Natural killer cell (primary cell): ENCODE measurements around the gene TMEM109. TPM values are rescaled to one million over a fixed set of nuclear protein-coding genes. Genes with fewer than 3 reads are reported as not detected.

Experiments used
- ATAC-seq, 3 donors: fragments of 150-1000 bp in 2 of 3; fragments of 200-7000 bp in 1 of 3; cut with Tn5 transposase; 1 replicate in 1 of 3; 2 replicates in 2 of 3; pipeline ENCODE4 v1.10.0; 2021; ENCODE audit warnings: mild to moderate bottlenecking in 2 of 3, moderate library complexity in 2 of 3
- DNase-seq, 2 donors: peaks; one replicate each; pipeline versions ENCODE4 v3.0.0 to v3.0.0-alpha.2; 2013 to 2021; ENCODE audit warnings: mixed read lengths in 1 of 2
- H3K27ac ChIP-seq: one replicate; pipeline ENCODE4 v1.5.1; 2013; ENCODE audit warnings: mild to moderate bottlenecking, low read length
- H3K27me3 ChIP-seq: one replicate; pipeline ENCODE4 v1.6.1; 2013; ENCODE audit warnings: low read length; ENCODE audit not compliant: control insufficient read depth, insufficient read depth
- H3K36me3 ChIP-seq: one replicate; pipeline ENCODE4 v1.6.1; 2013; ENCODE audit warnings: low read length; ENCODE audit not compliant: control insufficient read depth, insufficient read depth
- H3K4me1 ChIP-seq: one replicate; pipeline ENCODE4 v1.6.1; 2013; ENCODE audit warnings: low read length; ENCODE audit not compliant: control insufficient read depth, insufficient read depth
- H3K4me3 ChIP-seq: one replicate; pipeline ENCODE4 v1.5.1; 2013; ENCODE audit warnings: low read length
- H3K9me3 ChIP-seq: one replicate; pipeline ENCODE4 v1.6.1; 2013; ENCODE audit warnings: low read length; ENCODE audit not compliant: control insufficient read depth, insufficient read depth
- H3K27ac Mint-ChIP-seq, 2 donors: one replicate each; pipeline ENCODE4 v1.8.0; 2022; ENCODE audit warnings: mild to moderate bottlenecking in 2 of 2, mixed read lengths in 2 of 2, moderate library complexity in 1 of 2
- H3K27me3 Mint-ChIP-seq, 2 donors: one replicate each; pipeline ENCODE4 v1.8.0; 2022; ENCODE audit warnings: low read depth in 2 of 2, mixed read lengths in 2 of 2
- H3K36me3 Mint-ChIP-seq: one replicate; pipeline ENCODE4 v1.8.0; 2022; ENCODE audit warnings: mixed read lengths
- H3K4me1 Mint-ChIP-seq, 2 donors: one replicate each; pipeline ENCODE4 v1.8.0; 2022; ENCODE audit warnings: mixed read lengths in 2 of 2
- H3K4me3 Mint-ChIP-seq: one replicate; pipeline ENCODE4 v1.8.0; 2022; ENCODE audit warnings: mild to moderate bottlenecking, moderate library complexity, mixed read lengths
- H3K9me3 Mint-ChIP-seq, 2 donors: one replicate each; pipeline ENCODE4 v1.8.0; 2022; ENCODE audit warnings: mixed read lengths in 2 of 2
- CTCF ChIP-seq: fragments of 200-600 bp; IDR thresholded peaks from one replicate; pipeline ENCODE4 v1.8.0; 2022; ENCODE audit warnings: antibody characterized with exemption
- WGBS: methylation state at CpG from one replicate; pipeline ENCODE4 v1.1.7; 2013; ENCODE audit warnings: missing lambda C conversion rate; ENCODE audit not compliant: insufficient coverage; 5-methylcytosine and 5-hydroxymethylcytosine counted together
- intact Hi-C: fragments of 100-400 bp; cut with micrococcal nuclease; formaldehyde crosslinking; loops from one replicate; pipeline ENCODE4 v1.14.2; 2022
- total RNA-seq, 4 donors: library from RNA; stranded (reverse); fragments of 120-200 nt in 1 of 4; gene quantifications; one replicate each; pipeline versions ENCODE4 v1.2.3 to v1.2.4, GENCODE V29; 2013 to 2022

Gene TMEM109
- total RNA-seq, 3 donors from 2014 or later (not counting 1 experiment from before 2014, with no cell fraction given): 89.3 to 102 (median 96.8) TPM

DNA sequence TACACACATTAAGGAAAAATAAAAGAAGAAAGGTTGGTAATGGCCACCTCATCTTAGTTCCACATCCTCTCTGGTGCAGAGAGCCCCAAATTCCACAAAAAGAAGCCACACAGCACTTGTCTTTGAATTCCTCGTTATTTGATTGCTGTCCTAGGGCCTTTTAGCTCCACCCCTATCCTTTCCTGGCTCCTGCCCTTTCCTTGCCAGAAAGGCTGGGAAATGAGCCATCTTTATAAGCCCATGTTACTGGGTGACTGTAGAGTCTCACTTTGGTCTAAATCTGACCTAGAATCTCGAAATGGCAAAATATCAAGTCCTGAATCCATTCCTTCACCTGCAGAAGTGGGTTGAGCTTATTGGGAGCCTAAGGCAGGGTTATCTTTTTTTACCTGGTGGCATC lies 6.0 kb downstream of the TMEM109 start:
- Mint-ChIP-seq H3K27me3 (peaks cover 0 to 4% of the 10 kb centered on the region in 2 donors), H3K36me3 (peaks cover 8% of the 10 kb centered on the region), H3K9me3 (no peaks in the 10 kb centered on the region), H3K4me1 (peaks cover 32 to 34% of the 10 kb centered on the region in 2 donors), H3K27ac (no peak overlapping the region), H3K4me3 (no peak overlapping the region)
- intact Hi-C loops: no loop called here
- no peak overlapping the region for H3K27ac ChIP-seq
- ATAC-seq: no peak
- DNase-seq: no peak
- H3K27me3 ChIP-seq: peaks cover 13% of the 10 kb centered on the region
- TF ChIP-seq CTCF: no peak
- H3K4me1 ChIP-seq: peaks cover 38% of the 10 kb centered on the region
- WGBS: 94% methylated on average over 2 of the region's 2 CpGs
- H3K36me3 ChIP-seq: peaks cover 36% of the 10 kb centered on the region
- no peak overlapping the region for H3K4me3 ChIP-seq
- no peaks in the 10 kb centered on the region for H3K9me3 ChIP-seq

DNA sequence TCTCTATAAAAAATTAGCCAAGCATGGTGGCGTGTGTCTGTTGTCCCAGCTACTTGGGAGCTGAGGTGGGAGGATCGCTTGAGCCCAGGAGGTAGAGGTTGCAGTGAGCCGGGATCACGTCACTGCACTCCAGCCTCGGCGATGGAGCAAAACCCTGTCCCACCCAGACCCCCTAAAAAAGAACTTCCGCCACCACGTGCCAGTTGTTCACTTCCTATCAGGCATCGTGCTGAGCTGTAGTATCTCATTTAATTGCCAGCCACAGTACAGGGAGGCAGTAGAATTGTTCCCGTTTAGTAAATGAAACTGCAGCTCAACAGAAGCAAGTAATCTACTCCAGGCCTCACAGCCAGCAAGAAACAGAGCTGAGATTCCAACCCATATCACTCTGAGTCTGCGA lies 7.3 kb downstream of the TMEM109 start:
- H3K27me3 Mint-ChIP-seq: peaks cover 2 to 14% of the 10 kb centered on the region in 2 donors

DNA sequence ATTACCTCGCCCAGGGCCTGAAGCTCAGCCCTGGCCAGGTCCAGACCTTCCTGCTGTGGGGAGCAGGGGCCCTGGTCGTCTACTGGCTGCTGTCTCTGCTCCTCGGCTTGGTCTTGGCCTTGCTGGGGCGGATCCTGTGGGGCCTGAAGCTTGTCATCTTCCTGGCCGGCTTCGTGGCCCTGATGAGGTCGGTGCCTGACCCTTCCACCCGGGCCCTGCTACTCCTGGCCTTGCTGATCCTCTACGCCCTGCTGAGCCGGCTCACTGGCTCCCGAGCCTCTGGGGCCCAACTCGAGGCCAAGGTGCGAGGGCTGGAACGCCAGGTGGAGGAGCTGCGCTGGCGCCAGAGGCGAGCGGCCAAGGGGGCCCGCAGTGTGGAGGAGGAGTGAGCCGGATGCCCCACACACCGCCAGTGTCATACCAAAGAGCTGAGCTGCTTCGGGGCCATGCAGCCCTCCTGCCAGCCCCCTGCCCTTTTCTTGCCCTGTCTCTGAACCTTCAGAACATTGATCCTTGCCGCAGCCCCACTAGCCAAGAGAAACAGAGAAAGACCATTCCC lies 7.9 kb downstream of the TMEM109 start:
- 96% methylated on average over 23 of the region's 23 CpGs for WGBS
- no peaks in the 10 kb centered on the region for H3K9me3 Mint-ChIP-seq
- H3K4me1 Mint-ChIP-seq: peaks cover 13 to 24% of the 10 kb centered on the region in 2 donors
- no peak for ATAC-seq
- H3K27ac ChIP-seq: no peak overlapping the region
- no peak overlapping the region for H3K4me3 Mint-ChIP-seq
- peaks cover 36% of the 10 kb centered on the region for H3K36me3 ChIP-seq
- no peak overlapping the region for H3K27ac Mint-ChIP-seq
- intact Hi-C loops: no loop called here
- peaks cover 8% of the 10 kb centered on the region for H3K36me3 Mint-ChIP-seq
- DNase-seq: no peak
- no peak for TF ChIP-seq CTCF
- peaks cover 7 to 17% of the 10 kb centered on the region in 2 donors for H3K27me3 Mint-ChIP-seq
- peaks cover 26% of the 10 kb centered on the region for H3K4me1 ChIP-seq
- H3K4me3 ChIP-seq: no peak overlapping the region
- H3K9me3 ChIP-seq: no peaks in the 10 kb centered on the region
- H3K27me3 ChIP-seq: peaks cover 19% of the 10 kb centered on the region

More for the DNA sequence above, 7.3 kb downstream of the TMEM109 start:
- Histone ChIP-seq H3K4me1 (peaks cover 32% of the 10 kb centered on the region), H3K36me3 (peaks cover 36% of the 10 kb centered on the region), H3K27ac (no peak overlapping the region), H3K27me3 (peaks cover 19% of the 10 kb centered on the region), H3K9me3 (no peaks in the 10 kb centered on the region), H3K4me3 (no peak overlapping the region)
- TF ChIP-seq CTCF: no peak
- Mint-ChIP-seq H3K36me3 (peaks cover 8% of the 10 kb centered on the region), H3K4me1 (peaks cover 19 to 26% of the 10 kb centered on the region in 2 donors), H3K27ac (no peak overlapping the region), H3K4me3 (no peak overlapping the region), H3K9me3 (no peaks in the 10 kb centered on the region)
- intact Hi-C loops: no loop called here
- WGBS: 96% methylated on average over 11 of the region's 11 CpGs
- DNase-seq (no peak), ATAC-seq (no peak)

DNA sequence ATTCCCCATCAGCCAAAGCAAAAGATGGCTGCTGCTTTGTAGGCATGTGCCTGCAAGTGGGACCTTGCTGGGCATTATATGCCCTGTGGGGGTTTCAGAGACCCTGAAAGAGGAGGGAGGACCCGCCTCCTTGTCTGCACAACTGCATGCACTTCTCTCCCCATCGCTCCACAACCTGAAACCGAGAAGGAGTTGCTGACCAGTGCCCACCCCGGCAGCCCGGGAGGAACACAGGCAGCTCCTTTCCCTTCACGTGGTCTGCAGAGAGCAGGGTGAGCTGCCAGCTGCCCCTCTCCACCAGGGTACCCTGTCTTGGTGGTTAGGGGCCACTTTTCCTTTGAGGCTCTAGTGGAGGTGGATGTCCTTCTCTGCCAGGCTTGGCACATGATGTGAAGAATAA lies 8.9 kb downstream of the TMEM109 start:
- peaks cover 19% of the 10 kb centered on the region for H3K27me3 ChIP-seq
- H3K27ac ChIP-seq: no peak overlapping the region
- H3K36me3 Mint-ChIP-seq: peaks cover 8% of the 10 kb centered on the region
- no peak for TF ChIP-seq CTCF
- H3K4me1 ChIP-seq: peaks cover 24% of the 10 kb centered on the region
- intact Hi-C loops: no loop called here
- peaks cover 8 to 19% of the 10 kb centered on the region in 2 donors for H3K4me1 Mint-ChIP-seq
- 93% methylated on average over 6 of the region's 6 CpGs for WGBS
- no peak for DNase-seq
- no peaks in the 10 kb centered on the region for H3K9me3 ChIP-seq
- no peaks in the 10 kb centered on the region for H3K9me3 Mint-ChIP-seq
- peaks cover 36% of the 10 kb centered on the region for H3K36me3 ChIP-seq
- H3K27ac Mint-ChIP-seq: no peak overlapping the region
- H3K27me3 Mint-ChIP-seq: peaks cover 7 to 23% of the 10 kb centered on the region in 2 donors
- H3K4me3 ChIP-seq: no peak overlapping the region
- no peak for ATAC-seq
- peak overlapping the region; percentile 76 for H3K4me3 Mint-ChIP-seq
